Pons (tissue), 1 donor: ENCODE measurements around the gene HEPHL1.
"Not testable (repeated sequence)": the region's sequence is repeated elsewhere in the genome, so short reads cannot be mapped to it uniquely, and the experiment has no call there.

ENCODE experiments used
- DNase-seq: peaks from one replicate; pipeline ENCODE4 v3.0.0-alpha.2; 2016; ENCODE audit warnings: low spot score

HEPHL1 gene

GRCh38 chr11:94020777-94021481, at the start of gene HEPHL1:
HEPHL1 (plus strand) TSS chr11:94021354; CDS start chr11:94021369, 15 bp downstream.
- DNase-seq: no peak

DNA sequence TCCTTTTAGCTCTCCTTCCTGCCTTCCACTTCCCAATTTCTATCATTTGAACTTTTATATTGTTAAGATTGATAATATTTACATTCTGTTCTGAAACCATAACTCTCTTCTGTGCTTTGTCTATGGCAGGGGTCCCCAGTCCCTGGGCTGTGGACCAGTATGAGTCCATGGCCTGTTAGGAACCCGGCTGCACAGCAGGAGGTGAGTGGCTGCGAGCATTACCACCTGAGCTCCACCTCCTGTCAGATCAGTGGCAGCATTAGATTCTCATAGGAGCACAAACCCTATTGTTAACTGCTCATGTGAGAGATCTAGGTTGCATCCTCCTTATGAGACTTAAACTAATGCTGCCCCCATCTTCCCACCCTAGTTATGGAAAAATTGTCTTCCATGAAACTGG, 48.4 kb upstream of the HEPHL1 start:
- DNase-seq: no peak

DNA sequence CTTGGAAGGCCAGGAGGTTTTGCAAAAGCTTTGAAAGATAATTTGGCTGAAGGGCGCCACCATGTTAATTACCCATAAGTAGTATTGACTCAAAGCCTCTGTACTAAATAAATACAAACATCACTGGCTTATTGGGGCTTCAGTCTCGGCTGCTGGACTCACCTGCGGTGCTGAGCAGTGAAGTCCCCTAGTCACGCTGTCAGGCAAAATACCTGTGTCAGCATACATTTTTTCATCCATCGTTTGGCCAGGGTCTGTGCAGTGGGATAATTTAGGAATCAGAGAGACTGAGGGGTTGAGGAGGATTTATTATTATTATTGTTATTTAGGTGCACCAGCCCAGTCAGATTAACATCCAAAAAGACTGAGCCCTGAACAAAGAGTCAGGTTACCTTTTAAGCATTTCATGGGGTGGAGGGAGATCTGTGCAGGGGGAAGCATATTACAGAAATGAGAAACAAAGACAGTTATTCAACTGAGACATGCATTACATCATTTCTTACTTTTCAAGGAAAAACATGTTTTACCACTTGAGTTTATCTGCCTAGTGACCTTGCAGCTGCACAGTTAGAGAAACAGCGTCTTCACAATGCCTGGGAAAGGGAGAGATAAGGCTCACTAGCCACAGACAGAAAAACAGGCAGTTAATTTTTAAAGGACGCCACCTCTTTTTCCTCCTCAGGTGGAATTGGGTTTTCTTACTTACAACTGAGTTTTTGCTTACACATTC, 47.7 kb upstream of the HEPHL1 start:
- DNase-seq: not testable (repeated sequence)

DNA sequence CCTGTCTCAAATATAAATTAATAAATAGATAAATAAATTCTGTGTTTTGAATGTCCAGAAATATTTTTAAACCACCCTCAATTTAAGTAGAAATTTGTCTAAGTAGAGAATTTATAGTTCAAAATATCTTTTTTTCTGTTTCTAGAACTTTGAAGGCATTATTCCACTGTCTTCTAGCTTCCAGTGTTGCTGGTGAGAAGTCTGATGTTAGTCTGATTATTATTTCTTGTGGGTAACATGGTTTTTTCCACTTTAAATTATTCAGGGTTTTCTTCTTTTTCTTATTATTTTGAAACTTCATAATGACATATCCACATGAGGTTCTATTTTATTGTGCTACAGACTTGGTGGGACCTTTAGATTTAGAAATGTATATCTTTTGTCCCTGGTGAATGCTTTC, 46.4 kb upstream of the HEPHL1 start:
- no peak for DNase-seq

GRCh38 chr11:93976577-93977254, 44.4 kb upstream of the HEPHL1 start:
- not testable (repeated sequence) for DNase-seq

DNA sequence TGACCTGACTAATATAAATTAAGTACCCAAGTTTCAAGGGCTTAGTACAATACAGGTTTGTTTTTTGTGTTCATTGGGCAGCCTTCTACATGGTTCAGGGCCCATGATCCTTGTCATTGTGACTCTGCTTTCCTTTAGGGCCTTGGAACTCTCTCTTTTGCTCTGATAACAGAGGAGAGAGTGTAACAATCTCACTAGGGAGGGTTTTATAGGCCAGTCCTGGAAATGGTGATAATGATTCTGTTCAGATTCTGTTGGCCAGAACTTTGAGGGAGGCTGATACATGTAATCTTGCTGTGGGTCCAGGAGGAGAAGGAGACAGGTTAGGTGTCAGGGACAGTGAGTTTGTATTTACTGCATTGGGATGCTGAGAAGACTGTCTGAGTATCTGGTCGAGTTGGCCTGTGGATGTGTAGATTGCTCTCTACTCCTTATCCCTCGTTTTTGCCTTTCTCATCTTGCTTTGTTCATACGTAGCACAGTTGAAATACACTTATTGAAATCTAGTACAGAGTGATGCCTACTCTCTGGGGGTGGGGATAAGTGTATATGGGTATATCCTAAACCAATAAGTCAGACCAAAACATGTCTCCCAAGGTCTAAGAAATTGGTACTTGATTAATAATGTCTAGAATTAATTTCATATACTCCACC, 37.5 kb upstream of the HEPHL1 start:
- no peak for DNase-seq

GRCh38 chr11:93984196-93984567, 37.0 kb upstream of the HEPHL1 start:
- DNase-seq: no peak

GRCh38 chr11:93984936-93985335, 36.2 kb upstream of the HEPHL1 start:
- DNase-seq: no peak

- DNase-seq: no peak
Observed at GRCh38 chr11:93986716-93987115, 34.4 kb upstream of the HEPHL1 start.

- no peak for DNase-seq
Observed at GRCh38 chr11:93988455-93988854, 32.7 kb upstream of the HEPHL1 start.

GRCh38 chr11:93988912-93989311, 32.2 kb upstream of the HEPHL1 start:
- DNase-seq: no peak

DNA sequence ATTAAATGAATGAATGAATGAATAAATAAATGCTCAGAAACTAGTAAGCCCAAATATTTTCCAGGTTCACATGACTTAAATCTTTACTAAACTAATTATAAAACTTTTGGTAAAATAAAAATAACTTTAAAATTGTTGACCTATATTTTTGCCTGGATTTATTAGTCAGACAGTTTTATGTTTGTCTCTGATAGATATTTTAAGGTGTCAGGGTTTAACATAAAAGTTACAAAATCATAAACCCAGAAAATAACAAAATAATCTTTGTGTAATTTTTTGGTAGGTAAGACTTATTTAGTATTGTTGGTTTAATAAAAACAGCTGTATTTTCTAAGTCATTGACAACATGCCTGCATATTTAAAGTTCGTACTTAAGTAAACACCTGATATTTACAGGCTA, 27.4 kb upstream of the HEPHL1 start:
- no peak for DNase-seq

DNA sequence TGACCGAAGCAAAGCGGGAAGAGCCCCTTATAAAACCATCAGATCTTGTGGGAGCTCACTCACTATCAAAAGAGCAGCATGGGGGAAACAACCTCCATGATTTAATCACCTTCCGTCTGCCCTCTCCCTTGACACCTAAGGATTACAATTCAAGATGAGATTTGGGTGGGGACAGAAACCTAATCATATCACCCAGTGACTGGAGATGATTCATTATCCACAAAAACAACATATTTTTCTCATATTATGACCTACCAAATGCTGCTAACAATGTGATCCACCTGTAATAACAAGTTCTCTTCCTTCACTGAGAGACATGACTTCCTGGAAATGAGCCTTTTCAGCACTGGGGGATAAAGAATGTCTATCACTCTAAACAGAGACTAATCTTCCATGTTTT, 23.4 kb upstream of the HEPHL1 start:
- no peak for DNase-seq

DNA sequence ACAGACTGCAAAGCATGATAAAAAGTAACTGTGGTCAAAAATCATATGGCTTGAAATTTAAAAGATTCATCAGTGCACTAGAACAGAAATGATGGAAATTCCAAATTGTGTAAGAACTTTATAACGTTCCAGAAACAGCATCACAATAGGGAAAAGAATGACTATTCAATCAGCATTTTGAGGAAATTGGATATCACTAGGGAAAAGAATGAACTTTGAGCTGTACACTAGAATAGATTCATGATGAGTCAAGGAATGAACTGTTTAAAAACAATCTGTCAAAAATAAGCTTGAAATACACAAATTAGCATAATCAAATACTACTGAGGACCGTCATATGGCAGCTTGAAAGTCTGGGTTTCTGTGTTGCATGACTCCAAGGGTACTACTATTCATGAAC, 20.5 kb upstream of the HEPHL1 start:
- DNase-seq: no peak

DNA sequence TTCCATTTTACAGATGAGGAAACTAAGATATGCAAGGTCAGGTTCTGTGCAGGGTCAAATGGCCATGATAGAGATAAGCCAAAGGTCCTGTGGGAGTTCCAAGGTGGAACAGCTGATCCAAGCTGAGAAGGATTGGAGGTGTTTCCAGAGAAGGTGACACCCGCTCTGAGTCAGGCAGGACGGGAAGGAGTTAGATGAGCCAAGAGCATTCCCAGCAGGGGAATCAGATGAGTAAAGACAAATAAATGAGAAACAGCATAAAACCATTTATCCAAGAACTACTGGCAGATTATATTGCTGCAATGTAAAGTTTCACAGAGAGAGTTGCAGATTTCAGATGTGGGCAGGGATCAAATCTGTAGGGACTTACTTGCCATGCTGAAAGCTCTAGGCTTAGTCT, 18.9 kb upstream of the HEPHL1 start:
- no peak for DNase-seq

DNA sequence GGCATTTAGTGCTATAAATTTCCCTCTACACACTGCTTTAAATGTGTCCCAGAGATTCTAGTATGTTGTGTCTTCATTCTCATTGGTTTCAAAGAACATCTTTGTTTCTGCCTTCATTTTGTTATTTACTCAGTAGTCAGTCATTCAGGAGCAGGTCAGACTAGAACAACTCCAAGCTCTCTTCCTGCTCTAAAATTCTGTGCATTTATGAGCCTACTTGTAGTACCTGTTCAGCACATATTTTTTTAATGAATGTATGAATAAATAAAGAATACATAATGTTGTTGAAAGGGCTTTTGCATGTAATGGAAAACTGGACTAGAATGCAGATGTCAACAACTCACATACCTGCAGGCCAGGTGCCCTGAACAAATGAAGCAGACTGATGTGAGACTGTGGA, 13.7 kb upstream of the HEPHL1 start:
- no peak for DNase-seq

- no peak for DNase-seq
Observed at GRCh38 chr11:94007906-94008305, 13.2 kb upstream of the HEPHL1 start.

DNA sequence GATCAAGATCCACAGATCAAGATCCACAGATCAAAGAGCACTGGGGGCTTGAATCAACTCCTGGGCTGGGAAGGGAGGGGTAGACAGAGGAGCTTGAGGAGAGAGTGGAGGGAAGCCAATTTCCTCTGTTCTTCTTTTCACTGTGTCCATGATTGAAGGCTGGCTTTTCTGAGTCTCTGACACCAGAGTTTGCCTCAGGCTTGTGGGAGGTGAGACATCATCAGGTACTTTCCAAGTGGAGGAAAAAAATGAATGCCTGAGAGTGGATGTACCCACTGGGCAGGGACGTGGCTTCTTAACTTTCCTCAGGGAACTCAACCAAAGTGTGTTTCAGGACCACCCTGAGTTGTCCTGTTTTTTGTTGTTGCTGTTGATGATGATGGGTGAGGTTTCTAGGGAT, 11.0 kb upstream of the HEPHL1 start:
- DNase-seq: no peak

DNA sequence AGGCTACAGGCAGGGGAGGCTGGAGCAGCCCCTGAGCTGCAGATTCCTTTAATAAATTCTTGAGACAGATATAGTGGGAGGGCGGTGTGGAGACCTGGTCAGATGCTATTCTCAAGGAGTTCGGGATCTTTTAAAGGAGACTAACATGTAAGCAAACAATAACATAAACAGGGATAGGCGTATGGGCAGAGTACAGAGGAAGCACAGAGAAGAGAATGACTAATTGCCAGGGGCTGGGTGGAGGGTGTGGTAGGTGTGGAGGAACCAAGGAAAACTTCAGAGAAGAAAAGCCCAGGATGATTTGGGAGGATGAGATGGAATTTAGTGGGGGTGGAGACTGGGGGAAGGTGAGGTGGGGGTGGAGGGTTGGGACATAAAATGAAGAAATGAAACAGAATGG, 9.7 kb upstream of the HEPHL1 start:
- DNase-seq: no peak

DNA sequence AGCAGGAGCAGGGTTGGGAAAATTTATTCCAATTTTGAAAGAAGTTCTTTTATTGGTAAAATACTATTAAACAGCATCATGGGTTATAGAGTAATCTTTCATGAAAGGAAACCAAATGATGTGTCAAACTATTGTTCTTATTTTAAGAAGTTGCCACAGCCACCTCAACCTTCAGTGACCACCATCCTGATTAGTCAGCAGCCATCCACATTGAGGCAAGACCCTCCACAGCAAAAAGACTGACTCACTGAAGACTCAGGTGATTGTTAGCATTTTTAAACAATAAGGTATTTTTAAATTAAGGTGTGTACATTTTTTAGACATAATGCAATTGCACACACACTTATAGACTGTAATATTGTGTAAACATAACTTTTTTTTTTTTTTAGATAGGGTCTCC, 3.7 kb upstream of the HEPHL1 start:
- no peak for DNase-seq

DNA sequence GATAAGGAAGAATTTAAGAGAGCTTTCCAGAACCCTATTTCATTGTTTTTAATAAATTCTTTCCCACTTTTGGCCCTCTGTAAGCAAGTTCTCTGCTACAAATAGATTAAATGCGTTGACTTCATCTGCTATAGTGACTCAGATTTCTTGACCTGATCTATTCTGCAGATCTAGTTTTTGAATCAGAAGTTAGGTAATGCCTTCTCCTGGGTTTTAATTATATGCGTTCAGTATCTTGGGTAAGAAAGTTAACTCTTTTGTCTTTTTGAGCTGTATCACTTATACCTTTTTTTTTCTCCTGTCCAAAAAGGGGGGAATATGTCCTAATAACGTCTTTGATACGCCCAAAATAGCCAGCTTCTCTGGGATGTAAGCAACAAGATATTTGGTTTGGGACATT, 2.4 kb upstream of the HEPHL1 start:
- DNase-seq: no peak

- no peak for DNase-seq
Observed at GRCh38 chr11:94023856-94024255, 2.7 kb downstream of the HEPHL1 start.

GRCh38 chr11:94024547-94024946, 3.4 kb downstream of the HEPHL1 start:
- no peak for DNase-seq
